Smooth muscle cell of the pulmonary artery (primary cell): ENCODE measurements around the gene FOXJ3. TPM values are rescaled to one million over a fixed set of nuclear protein-coding genes. Genes with fewer than 3 reads are reported as not detected.

Source experiments
- total RNA-seq: library from RNA; depleted of rRNA; stranded (reverse); fragments of >200 nt; gene quantifications from 2 replicates; pipeline ENCODE4 v1.2.3, GENCODE V29; 2014

Gene FOXJ3
- 20.1 and 23.4 TPM in 2 replicates for total RNA-seq

GRCh38 chr1:42335050-42335808, at the start of gene FOXJ3:
TSS of gene FOXJ3 (minus strand) at chr1:42335235. CDS start at chr1:42311093, 24,142 bp downstream.

GRCh38 chr1:42380586-42381279, 45.7 kb upstream of the FOXJ3 start, which contains the start of gene RIMKLA:
TSS of gene RIMKLA (plus strand) at chr1:42380792. CDS start at chr1:42380935, 143 bp downstream.

GRCh38 chr1:42164551-42165420, 170.2 kb downstream of the FOXJ3 start, which contains the start of gene GUCA2A:
TSS of gene GUCA2A (minus strand) at chr1:42164745. CDS start at chr1:42164712, 33 bp downstream.

GRCh38 chr1:42152907-42153600, 182.0 kb downstream of the FOXJ3 start, which contains the start of gene GUCA2B:
TSS of gene GUCA2B (plus strand) at chr1:42153410. CDS start at chr1:42153451, 41 bp downstream.

Other genes starting within 250 kb of the FOXJ3 start
- not detected in 2 replicates for gene GUCA2B, start 181.8 kb downstream of the FOXJ3 start, total RNA-seq
- gene GUCA2A, start 170.5 kb downstream of the FOXJ3 start, total RNA-seq: not detected in 2 replicates
- under 0.01 and 0.20 TPM in 2 replicates for gene RIMKLA, start 45.6 kb upstream of the FOXJ3 start, total RNA-seq
- gene ZMYND12, start 120.8 kb upstream of the FOXJ3 start, total RNA-seq: 1.3 and 1.9 TPM in 2 replicates
- 20.5 and 26.3 TPM in 2 replicates for gene PPCS, start 121.3 kb upstream of the FOXJ3 start, total RNA-seq
- gene CCDC30, start 128.1 kb upstream of the FOXJ3 start, total RNA-seq: 1.4 and 1.9 TPM in 2 replicates